Adipose tissue (tissue), 3 donors: ENCODE results near the gene EBF3. TPM values are rescaled to one million over a fixed set of nuclear protein-coding genes. Genes with fewer than 3 reads are reported as not detected.

Experiments
- H3K27ac ChIP-seq: one replicate; pipeline ENCODE4 v1.5.1; 2013; ENCODE audit warnings: low read depth, low read length
- WGBS, 3 donors: extraction: QIAGEN DNeasy Blood & Tissue Kit; methylation state at CpG; one replicate each; pipeline ENCODE4 v1.1.7; 2013; 5-methylcytosine and 5-hydroxymethylcytosine counted together
- polyA plus RNA-seq, 3 donors: library from polyadenylated mRNA; stranded (reverse); fragments of 200-250 nt; gene quantifications; one replicate each; pipeline ENCODE4 v1.2.3, GENCODE V29; 2013
- donor health status: healthy with polysubstance abuse.
- donor health status: Bipolar disorder and iron deficiency.
- donor health status: healthy.

EBF3 gene
- polyA plus RNA-seq, 3 donors: 1.8 to 33.5 (median 12.6) TPM

- 37 to 62% (median 58%) methylated on average over 12 of the region's 12 CpGs for WGBS, 3 donors
- H3K27ac ChIP-seq: no peak overlapping the region
These were observed 149.1 kb downstream of the EBF3 start for GRCh38 chr10:129814681-129815646.

- WGBS, 3 donors: 48 to 78% (median 72%) methylated on average over 7 of the region's 7 CpGs
These were observed 151.7 kb downstream of the EBF3 start for GRCh38 chr10:129812398-129812797.

GRCh38 chr10:129811208-129811607, 152.9 kb downstream of the EBF3 start:
- WGBS, 3 donors: 75 to 94% (median 83%) methylated on average over 9 of the region's 9 CpGs

More at GRCh38 chr10:129812398-129812797, 151.7 kb downstream of the EBF3 start:
- no peak overlapping the region for H3K27ac ChIP-seq

GRCh38 chr10:129809841-129810240, 154.2 kb downstream of the EBF3 start:
- 79 to 91% (median 90%) methylated on average over 13 of the region's 13 CpGs for WGBS, 3 donors
- H3K27ac ChIP-seq: no peak overlapping the region

More at GRCh38 chr10:129811208-129811607, 152.9 kb downstream of the EBF3 start:
- H3K27ac ChIP-seq: no peak overlapping the region

- WGBS, 3 donors: 77 to 93% (median 91%) methylated on average over 9 of the region's 9 CpGs
- no peak overlapping the region for H3K27ac ChIP-seq
These were observed 154.6 kb downstream of the EBF3 start for GRCh38 chr10:129809431-129809830.

GRCh38 chr10:129808092-129808983, 155.7 kb downstream of the EBF3 start:
- 83 to 89% (median 86%) methylated on average over 26 of the region's 26 CpGs for WGBS, 3 donors

GRCh38 chr10:129807211-129807610, 156.9 kb downstream of the EBF3 start:
- 81 to 92% (median 86%) methylated on average over 7 of the region's 7 CpGs for WGBS, 3 donors
- H3K27ac ChIP-seq: no peak overlapping the region

More at GRCh38 chr10:129808092-129808983, 155.7 kb downstream of the EBF3 start:
- H3K27ac ChIP-seq: no peak overlapping the region

- no peak overlapping the region for H3K27ac ChIP-seq
- WGBS, 3 donors: 65 to 76% (median 72%) methylated on average over 14 of the region's 14 CpGs
These were observed 163.2 kb downstream of the EBF3 start for GRCh38 chr10:129800796-129801340.

- WGBS, 3 donors: 68 to 85% (median 80%) methylated on average over 3 of the region's 3 CpGs
- H3K27ac ChIP-seq: no peak overlapping the region
These were observed 164.1 kb downstream of the EBF3 start for GRCh38 chr10:129799942-129800341.

- H3K27ac ChIP-seq: no peak overlapping the region
- 70 to 74% (median 72%) methylated on average over 14 of the region's 14 CpGs for WGBS, 3 donors
These were observed 167.2 kb downstream of the EBF3 start for GRCh38 chr10:129796710-129797420.

- H3K27ac ChIP-seq: no peak overlapping the region
- 95 to 97% (median 97%) methylated on average over 22 of the region's 22 CpGs for WGBS, 3 donors
These were observed 170.1 kb downstream of the EBF3 start for GRCh38 chr10:129793996-129794395.

GRCh38 chr10:129793479-129793878, 170.6 kb downstream of the EBF3 start:
- H3K27ac ChIP-seq: no peak overlapping the region
- WGBS, 3 donors: 66 to 86% (median 83%) methylated on average over 6 of the region's 6 CpGs

- WGBS, 3 donors: 95 to 97% (median 97%) methylated on average over 10 of the region's 10 CpGs
- no peak overlapping the region for H3K27ac ChIP-seq
These were observed 171.2 kb downstream of the EBF3 start for GRCh38 chr10:129792864-129793263.

- WGBS, 3 donors: 83 to 94% (median 90%) methylated on average over 7 of the region's 7 CpGs
- H3K27ac ChIP-seq: no peak overlapping the region
These were observed 171.9 kb downstream of the EBF3 start for GRCh38 chr10:129792141-129792540.

- WGBS, 3 donors: 74 to 82% (median 82%) methylated on average over 17 of the region's 17 CpGs
- H3K27ac ChIP-seq: no peak overlapping the region
These were observed 173.2 kb downstream of the EBF3 start for GRCh38 chr10:129790715-129791446.

- H3K27ac ChIP-seq: no peak overlapping the region
- WGBS, 3 donors: 84 to 93% (median 88%) methylated on average over 10 of the region's 10 CpGs
These were observed 175.9 kb downstream of the EBF3 start for GRCh38 chr10:129788215-129788614.

GRCh38 chr10:129787557-129787956, 176.5 kb downstream of the EBF3 start:
- 75 to 84% (median 77%) methylated on average over 5 of the region's 5 CpGs for WGBS, 3 donors
- H3K27ac ChIP-seq: no peak overlapping the region
